ENCODE results near the gene KLK4. TPM values are rescaled to one million over a fixed set of nuclear protein-coding genes. Genes with fewer than 3 reads are reported as not detected.
"Not testable (repeated sequence)": the region's sequence is repeated elsewhere in the genome, so short reads cannot be mapped to it uniquely, and the experiment has no call there.

Gene KLK4
- total and polyA plus RNA-seq, 2 donors: not detected

- no peak for DNase-seq (ENCODE audit: extremely low spot score)
- no peak overlapping the region for H3K4me3 ChIP-seq (ENCODE audit: low read depth, low read length)
- no peaks in the 10 kb centered on the region for H3K4me1 ChIP-seq (ENCODE audit: insufficient read depth)
- H3K36me3 ChIP-seq (ENCODE audit: insufficient read depth): no peaks in the 10 kb centered on the region
- H3K27ac ChIP-seq (ENCODE audit: low read depth): no peak overlapping the region
- 68% methylated on average over 4 of the region's 4 CpGs for WGBS
These were observed 8.6 kb downstream of the KLK4 start for GRCh38 chr19:50902640-50903039.

- DNase-seq (ENCODE audit: extremely low spot score): no peak
- Histone ChIP-seq H3K4me3 (ENCODE audit: low read depth, low read length) (no peak overlapping the region), H3K27ac (ENCODE audit: low read depth) (no peak overlapping the region), H3K36me3 (ENCODE audit: insufficient read depth) (no peaks in the 10 kb centered on the region), H3K4me1 (ENCODE audit: insufficient read depth) (no peaks in the 10 kb centered on the region)
- 86% methylated on average over 3 of the region's 3 CpGs for WGBS
These were observed 11.6 kb downstream of the KLK4 start for GRCh38 chr19:50899569-50899968.

- Histone ChIP-seq H3K4me1 (ENCODE audit: insufficient read depth) (no peaks in the 10 kb centered on the region), H3K27ac (ENCODE audit: low read depth) (no peak overlapping the region), H3K4me3 (ENCODE audit: low read depth, low read length) (no peak overlapping the region), H3K36me3 (ENCODE audit: insufficient read depth) (no peaks in the 10 kb centered on the region)
- WGBS: 72% methylated on average over 4 of the region's 4 CpGs
- DNase-seq (ENCODE audit: extremely low spot score): no peak
These were observed 13.2 kb downstream of the KLK4 start for GRCh38 chr19:50898018-50898417.

GRCh38 chr19:50897612-50898011 is 13.6 kb downstream of the KLK4 start:
- Histone ChIP-seq H3K4me3 (ENCODE audit: low read depth, low read length) (no peak overlapping the region), H3K27ac (ENCODE audit: low read depth) (no peak overlapping the region), H3K4me1 (ENCODE audit: insufficient read depth) (no peaks in the 10 kb centered on the region), H3K36me3 (ENCODE audit: insufficient read depth) (no peaks in the 10 kb centered on the region)
- DNase-seq (ENCODE audit: extremely low spot score): no peak
- 77% methylated on average over 3 of the region's 3 CpGs for WGBS

- no peak overlapping the region for H3K4me3 ChIP-seq (ENCODE audit: low read depth, low read length)
- H3K36me3 ChIP-seq (ENCODE audit: insufficient read depth): no peaks in the 10 kb centered on the region
- 54% methylated on average over 3 of the region's 3 CpGs for WGBS
- H3K4me1 ChIP-seq (ENCODE audit: insufficient read depth): no peaks in the 10 kb centered on the region
- no peak overlapping the region for H3K27ac ChIP-seq (ENCODE audit: low read depth)
- no peak for DNase-seq (ENCODE audit: extremely low spot score)
These were observed 14.0 kb downstream of the KLK4 start for GRCh38 chr19:50897191-50897607.

GRCh38 chr19:50896591-50897190 is 14.5 kb downstream of the KLK4 start:
- Histone ChIP-seq H3K27ac (ENCODE audit: low read depth) (no peak overlapping the region), H3K36me3 (ENCODE audit: insufficient read depth) (no peaks in the 10 kb centered on the region), H3K4me3 (ENCODE audit: low read depth, low read length) (no peak overlapping the region), H3K4me1 (ENCODE audit: insufficient read depth) (no peaks in the 10 kb centered on the region)
- no peak for DNase-seq (ENCODE audit: extremely low spot score)
- WGBS: 71% methylated on average over 6 of the region's 6 CpGs

- H3K4me3 ChIP-seq (ENCODE audit: low read depth, low read length); H3K36me3 ChIP-seq (ENCODE audit: insufficient read depth); H3K4me1 ChIP-seq (ENCODE audit: insufficient read depth); H3K27ac ChIP-seq (ENCODE audit: low read depth); DNase-seq (ENCODE audit: extremely low spot score): not testable (repeated sequence)
- WGBS: 83% methylated on average over 9 of the region's 9 CpGs
These were observed 15.1 kb downstream of the KLK4 start for GRCh38 chr19:50896089-50896590.

GRCh38 chr19:50894478-50895356 is 16.5 kb downstream of the KLK4 start:
- H3K36me3 ChIP-seq (ENCODE audit: insufficient read depth): no peaks in the 10 kb centered on the region
- H3K4me3 ChIP-seq (ENCODE audit: low read depth, low read length): no peak overlapping the region
- WGBS: 57% methylated on average over 10 of the region's 10 CpGs
- H3K27ac ChIP-seq (ENCODE audit: low read depth): no peak overlapping the region
- DNase-seq (ENCODE audit: extremely low spot score): no peak
- H3K4me1 ChIP-seq (ENCODE audit: insufficient read depth): no peaks in the 10 kb centered on the region

- no peak for DNase-seq (ENCODE audit: extremely low spot score)
- 89% methylated on average over 18 of the region's 18 CpGs for WGBS
- H3K27ac ChIP-seq (ENCODE audit: low read depth): no peak overlapping the region
- H3K36me3 ChIP-seq (ENCODE audit: insufficient read depth): no peaks in the 10 kb centered on the region
- no peaks in the 10 kb centered on the region for H3K4me1 ChIP-seq (ENCODE audit: insufficient read depth)
- no peak overlapping the region for H3K4me3 ChIP-seq (ENCODE audit: low read depth, low read length)
These were observed 18.0 kb downstream of the KLK4 start for GRCh38 chr19:50893047-50893736.

- 78% methylated on average over 5 of the region's 5 CpGs for WGBS
- Histone ChIP-seq H3K4me1 (ENCODE audit: insufficient read depth) (no peaks in the 10 kb centered on the region), H3K27ac (ENCODE audit: low read depth) (no peak overlapping the region), H3K36me3 (ENCODE audit: insufficient read depth) (no peaks in the 10 kb centered on the region), H3K4me3 (ENCODE audit: low read depth, low read length) (no peak overlapping the region)
- no peak for DNase-seq (ENCODE audit: extremely low spot score)
These were observed 20.0 kb downstream of the KLK4 start for GRCh38 chr19:50891253-50891625.

GRCh38 chr19:50890422-50891252 is 20.6 kb downstream of the KLK4 start:
- Histone ChIP-seq H3K27ac (ENCODE audit: low read depth) (no peak overlapping the region), H3K36me3 (ENCODE audit: insufficient read depth) (no peaks in the 10 kb centered on the region), H3K4me1 (ENCODE audit: insufficient read depth) (no peaks in the 10 kb centered on the region), H3K4me3 (ENCODE audit: low read depth, low read length) (no peak overlapping the region)
- no peak for DNase-seq (ENCODE audit: extremely low spot score)
- 37% methylated on average over 5 of the region's 5 CpGs for WGBS

GRCh38 chr19:50889638-50890037 is 21.6 kb downstream of the KLK4 start:
- Histone ChIP-seq H3K27ac (ENCODE audit: low read depth) (no peak overlapping the region), H3K36me3 (ENCODE audit: insufficient read depth) (no peaks in the 10 kb centered on the region), H3K4me3 (ENCODE audit: low read depth, low read length) (no peak overlapping the region), H3K4me1 (ENCODE audit: insufficient read depth) (no peaks in the 10 kb centered on the region)
- 51% methylated on average over 3 of the region's 3 CpGs for WGBS
- no peak for DNase-seq (ENCODE audit: extremely low spot score)

GRCh38 chr19:50882188-50882587 is 29.0 kb downstream of the KLK4 start:
- H3K4me3 ChIP-seq (ENCODE audit: low read depth, low read length): no peak overlapping the region
- no peak for DNase-seq (ENCODE audit: extremely low spot score)
- no peaks in the 10 kb centered on the region for H3K36me3 ChIP-seq (ENCODE audit: insufficient read depth)
- no peaks in the 10 kb centered on the region for H3K4me1 ChIP-seq (ENCODE audit: insufficient read depth)
- H3K27ac ChIP-seq (ENCODE audit: low read depth): no peak overlapping the region
- 50% methylated on average over 3 of the region's 3 CpGs for whole genome bisulfite sequencing
